IPS-18a (cell line): ENCODE results near the gene ASMTL.
A peak's percentile ranks its signal among the peaks of the same experiment; 100 is the strongest.

Experiments
- H3K27ac ChIP-seq: one replicate; pipeline ENCODE4 v1.5.1; 2013; ENCODE audit warnings: low read length
- H3K27me3 ChIP-seq: one replicate; pipeline ENCODE4 v1.6.1; 2013; ENCODE audit warnings: mild to moderate bottlenecking, low read length; ENCODE audit not compliant: control insufficient read depth, insufficient read depth
- H3K36me3 ChIP-seq: one replicate; pipeline ENCODE4 v1.6.1; 2013; ENCODE audit warnings: low read depth, low read length; ENCODE audit not compliant: control insufficient read depth
- H3K4me1 ChIP-seq: one replicate; pipeline ENCODE4 v1.6.1; 2013; ENCODE audit warnings: low read depth, low read length; ENCODE audit not compliant: control insufficient read depth
- H3K4me3 ChIP-seq: one replicate; pipeline ENCODE4 v1.5.1; 2013; ENCODE audit warnings: low read length
- H3K9ac ChIP-seq: one replicate; pipeline ENCODE4 v1.6.1; 2013; ENCODE audit warnings: mild to moderate bottlenecking, low read length, moderate library complexity
- H3K9me3 ChIP-seq: one replicate; pipeline ENCODE4 v1.6.1; 2013; ENCODE audit warnings: low read depth, low read length; ENCODE audit not compliant: control insufficient read depth

The ASMTL gene

GRCh38 chrX:1464971-1465285 is 12.2 kb upstream of the ASMTL start:
- Histone ChIP-seq H3K4me1 (no peaks in the 10 kb centered on the region), H3K9ac (no peak overlapping the region), H3K36me3 (no peaks in the 10 kb centered on the region), H3K27ac (no peak overlapping the region), H3K4me3 (no peak overlapping the region), H3K9me3 (no peaks in the 10 kb centered on the region), H3K27me3 (no peaks in the 10 kb centered on the region)

GRCh38 chrX:1464041-1464970 is 11.6 kb upstream of the ASMTL start:
- Histone ChIP-seq H3K9ac (no peak overlapping the region), H3K4me1 (no peaks in the 10 kb centered on the region), H3K4me3 (no peak overlapping the region), H3K27me3 (no peaks in the 10 kb centered on the region), H3K9me3 (no peaks in the 10 kb centered on the region), H3K27ac (no peak overlapping the region), H3K36me3 (no peaks in the 10 kb centered on the region)

DNA sequence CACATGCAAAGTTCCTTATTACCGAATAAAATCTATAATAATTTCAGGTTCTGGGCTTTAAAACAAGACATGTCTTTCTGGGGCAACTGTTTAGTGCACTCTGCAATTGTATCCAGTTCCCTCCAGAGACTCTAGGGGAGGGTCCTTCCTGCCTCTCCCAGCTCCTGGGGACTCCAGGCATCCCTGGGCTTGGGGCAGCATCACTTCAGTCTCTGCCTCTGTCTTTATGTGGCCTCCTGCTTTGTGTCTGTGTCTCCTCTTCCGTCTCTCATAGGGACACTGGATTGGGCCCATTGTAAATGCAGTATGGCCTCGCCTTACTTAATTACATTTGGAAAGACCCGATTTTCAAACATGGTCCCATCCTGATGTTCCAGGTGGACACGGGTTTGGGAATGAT is 10.9 kb upstream of the ASMTL start:
- Histone ChIP-seq H3K9ac (no peak overlapping the region), H3K9me3 (no peaks in the 10 kb centered on the region), H3K4me3 (no peak overlapping the region), H3K36me3 (no peaks in the 10 kb centered on the region), H3K27ac (no peak overlapping the region), H3K4me1 (no peaks in the 10 kb centered on the region), H3K27me3 (no peaks in the 10 kb centered on the region)

GRCh38 chrX:1462596-1463251 is 10.0 kb upstream of the ASMTL start:
- Histone ChIP-seq H3K4me3 (no peak overlapping the region), H3K4me1 (no peaks in the 10 kb centered on the region), H3K27ac (no peak overlapping the region), H3K36me3 (no peaks in the 10 kb centered on the region), H3K27me3 (no peaks in the 10 kb centered on the region), H3K9ac (no peak overlapping the region), H3K9me3 (no peaks in the 10 kb centered on the region)

DNA sequence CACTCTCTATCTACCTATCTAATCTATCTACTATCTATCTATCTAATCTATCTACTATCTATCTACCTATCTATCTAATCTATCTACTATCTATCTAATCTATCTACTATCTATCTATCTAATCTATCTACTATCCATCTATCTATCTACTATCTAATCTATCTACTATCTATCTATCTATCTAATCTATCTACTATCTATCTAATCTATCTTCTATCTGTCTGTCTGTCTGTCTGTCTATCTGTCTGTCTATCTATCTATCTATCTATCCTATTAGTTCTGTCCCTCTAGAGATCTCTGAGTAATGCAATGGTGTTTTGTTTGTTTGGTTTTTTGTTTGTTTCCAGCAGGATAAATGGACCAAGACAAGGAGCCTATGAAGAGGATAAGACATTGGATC is 9.4 kb upstream of the ASMTL start:
- no peaks in the 10 kb centered on the region for H3K27me3 ChIP-seq
- H3K9ac ChIP-seq = no peak overlapping the region
- H3K9me3 ChIP-seq = no peaks in the 10 kb centered on the region
- no peak overlapping the region for H3K27ac ChIP-seq
- no peak overlapping the region for H3K4me3 ChIP-seq
- no peaks in the 10 kb centered on the region for H3K4me1 ChIP-seq
- no peaks in the 10 kb centered on the region for H3K36me3 ChIP-seq

- H3K9ac ChIP-seq = no peak overlapping the region
- H3K27me3 ChIP-seq = no peaks in the 10 kb centered on the region
- H3K4me3 ChIP-seq = no peak overlapping the region
- no peak overlapping the region for H3K27ac ChIP-seq
- no peaks in the 10 kb centered on the region for H3K36me3 ChIP-seq
- H3K9me3 ChIP-seq = no peaks in the 10 kb centered on the region
- H3K4me1 ChIP-seq = no peaks in the 10 kb centered on the region
Observed at GRCh38 chrX:1455948-1456280, 3.2 kb upstream of the ASMTL start.

- Histone ChIP-seq H3K27me3 (no peaks in the 10 kb centered on the region), H3K4me3 (no peak overlapping the region), H3K36me3 (no peaks in the 10 kb centered on the region), H3K9me3 (no peaks in the 10 kb centered on the region), H3K4me1 (no peaks in the 10 kb centered on the region), H3K9ac (no peak overlapping the region), H3K27ac (no peak overlapping the region)
Observed at GRCh38 chrX:1453951-1454785, 1.5 kb upstream of the ASMTL start.

GRCh38 chrX:1453395-1453783 is 680 bp upstream of the ASMTL start:
- Histone ChIP-seq H3K4me3 (peak overlapping the region; percentile 55), H3K9me3 (peaks cover 4% of the 10 kb centered on the region), H3K4me1 (no peaks in the 10 kb centered on the region), H3K27me3 (no peaks in the 10 kb centered on the region), H3K36me3 (peaks cover 5% of the 10 kb centered on the region), H3K9ac (no peak overlapping the region), H3K27ac (no peak overlapping the region)

- Histone ChIP-seq H3K9me3 (peaks cover 4% of the 10 kb centered on the region), H3K4me1 (no peaks in the 10 kb centered on the region), H3K36me3 (peaks cover 5% of the 10 kb centered on the region), H3K9ac (peak overlapping the region; percentile 59), H3K27ac (no peak overlapping the region), H3K4me3 (peak overlapping the region; percentile 75), H3K27me3 (no peaks in the 10 kb centered on the region)
Observed at GRCh38 chrX:1451661-1452515, 821 bp downstream of the ASMTL start.

DNA sequence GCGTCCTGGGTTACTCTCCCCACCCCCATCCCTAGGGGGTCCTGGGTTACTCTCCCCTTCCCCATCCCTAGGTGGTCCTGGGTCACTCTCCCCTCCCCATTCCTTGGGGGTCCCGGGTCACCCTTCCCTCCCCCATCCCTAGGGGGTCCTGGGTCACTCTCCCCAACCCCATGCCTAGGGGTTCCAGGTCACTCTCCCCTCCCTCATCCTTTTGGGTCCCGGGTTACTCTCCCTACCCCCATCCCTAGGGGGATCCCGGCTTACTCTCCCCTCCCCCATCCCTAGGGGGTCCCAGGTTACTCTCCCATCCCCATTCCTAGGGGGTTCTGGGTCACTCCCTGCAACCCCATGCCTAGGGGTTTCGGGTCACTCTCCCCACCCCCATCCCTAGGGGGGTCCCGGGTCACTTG is 1.5 kb downstream of the ASMTL start:
- Histone ChIP-seq H3K9ac (no peak overlapping the region), H3K9me3 (peaks cover 4% of the 10 kb centered on the region), H3K27ac (no peak overlapping the region), H3K36me3 (peaks cover 5% of the 10 kb centered on the region), H3K4me1 (no peaks in the 10 kb centered on the region), H3K27me3 (no peaks in the 10 kb centered on the region), H3K4me3 (peak overlapping the region; percentile 75)
